Measurements from ENCODE around the gene WWTR1.

Gene WWTR1

DNA sequence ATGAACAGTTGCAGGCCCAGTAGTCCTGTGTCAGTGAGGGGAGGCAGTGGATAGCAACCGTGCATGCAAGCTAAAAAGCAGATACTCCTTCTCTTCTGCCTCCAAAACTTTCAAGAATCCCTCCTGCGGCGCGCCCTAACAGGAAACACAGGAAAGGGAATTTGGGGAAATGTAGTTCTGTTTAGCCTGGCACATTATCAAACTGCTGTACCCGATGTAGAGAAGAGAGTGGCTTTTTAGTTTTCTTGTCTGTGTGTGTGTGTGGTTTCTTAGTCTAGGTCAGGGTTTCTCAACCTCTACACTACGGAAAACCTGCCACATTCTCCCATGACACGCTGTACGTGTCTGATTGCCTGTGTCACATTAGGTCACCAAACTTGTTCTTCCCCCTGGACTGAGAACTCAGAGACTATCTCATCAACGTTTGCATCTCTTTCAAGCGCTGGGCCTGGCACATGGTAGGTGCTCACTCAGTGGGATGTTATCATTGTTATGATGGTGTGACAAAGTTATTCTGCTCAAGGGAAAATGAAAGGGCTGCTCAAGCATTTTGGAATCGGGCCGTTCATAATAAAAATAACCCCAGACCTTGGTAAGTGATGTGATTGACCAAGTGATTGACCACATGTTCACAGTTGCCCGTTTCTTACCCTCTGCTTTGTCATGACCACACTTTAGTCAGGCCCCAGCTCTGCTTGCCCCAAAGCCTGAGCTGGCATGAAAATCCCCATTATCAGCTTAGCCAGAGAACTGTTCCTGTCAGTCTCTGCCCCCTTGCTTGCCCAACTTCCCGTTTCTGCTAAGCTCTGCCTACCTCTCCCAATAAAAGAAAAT, 150.1 kb downstream of the WWTR1 start:
- Histone ChIP-seq H3K36me3 (ENCODE audit: insufficient read depth, low read length) (no peaks in the 10 kb centered on the region), H3K9me3 (ENCODE audit: insufficient read depth, low read depth, low read length) (no peaks in the 10 kb centered on the region), H3K4me1 (ENCODE audit: insufficient read depth, low read length) (no peaks in the 10 kb centered on the region), H3K27me3 (ENCODE audit: insufficient read depth, low read length) (no peaks in the 10 kb centered on the region), H3K4me3 (ENCODE audit: low read length) (no peak overlapping the region), H3K9ac (ENCODE audit: low read depth, low read length) (no peak overlapping the region), H3K27ac (ENCODE audit: low read depth, low read length) (no peak overlapping the region)
- 84% methylated on average over 14 of the region's 14 CpGs for WGBS

DNA sequence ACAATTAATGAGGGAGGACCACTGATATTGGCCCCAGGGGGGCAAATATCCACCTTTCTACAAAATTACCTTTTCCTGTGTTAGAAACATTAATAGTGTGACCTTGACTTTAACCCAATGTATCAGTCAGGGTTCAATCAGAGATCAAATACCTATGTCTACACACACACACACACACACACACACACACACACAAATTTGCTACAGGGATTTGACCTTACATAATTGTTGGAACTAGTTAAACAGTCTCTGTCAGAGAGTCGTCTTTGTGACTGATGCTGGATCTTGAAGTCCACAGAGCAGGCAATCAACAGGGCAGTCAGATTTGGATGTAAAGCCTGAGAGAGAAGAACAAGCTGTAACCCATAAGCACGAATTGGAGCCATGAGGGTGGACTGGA, 150.9 kb downstream of the WWTR1 start:
- H3K27ac ChIP-seq (ENCODE audit: low read depth, low read length): no peak overlapping the region

DNA sequence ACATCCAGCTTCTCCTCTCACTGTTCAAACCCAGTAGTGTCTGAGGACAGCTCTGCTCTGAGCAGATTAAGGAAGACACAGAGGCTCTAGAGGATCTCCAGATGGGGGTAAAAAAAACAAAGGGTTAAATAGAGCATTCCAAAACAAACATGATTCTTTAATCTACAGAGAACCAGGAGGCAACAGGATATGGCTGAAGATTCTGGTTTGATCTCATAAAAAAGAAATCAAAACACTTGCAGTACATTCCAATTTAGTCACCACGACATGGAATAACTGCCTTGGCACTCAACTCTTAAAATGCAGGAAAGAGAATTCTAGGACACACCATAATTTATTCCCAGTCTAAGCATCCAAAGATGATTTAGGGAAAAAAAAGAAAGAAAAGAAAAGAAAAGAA, 151.3 kb downstream of the WWTR1 start:
- H3K4me1 ChIP-seq (ENCODE audit: insufficient read depth, low read length): 0 out of 2 replicates have a peak, but pooled peaks cover 3% of the 10 kb centered on the region
- WGBS: 89% methylated on average over 1 of the region's 1 CpG

More for the DNA sequence above, 150.9 kb downstream of the WWTR1 start:
- no peaks in the 10 kb centered on the region for H3K9me3 ChIP-seq (ENCODE audit: insufficient read depth, low read depth, low read length)
- H3K9ac ChIP-seq (ENCODE audit: low read depth, low read length): no peak overlapping the region
- WGBS: 92% methylated on average over 2 of the region's 2 CpGs
- no peak overlapping the region for H3K4me3 ChIP-seq (ENCODE audit: low read length)
- H3K27me3 ChIP-seq (ENCODE audit: insufficient read depth, low read length): no peaks in the 10 kb centered on the region
- H3K36me3 ChIP-seq (ENCODE audit: insufficient read depth, low read length): no peaks in the 10 kb centered on the region
- 0 out of 2 replicates have a peak, but pooled peaks cover 3% of the 10 kb centered on the region for H3K4me1 ChIP-seq (ENCODE audit: insufficient read depth, low read length)

DNA sequence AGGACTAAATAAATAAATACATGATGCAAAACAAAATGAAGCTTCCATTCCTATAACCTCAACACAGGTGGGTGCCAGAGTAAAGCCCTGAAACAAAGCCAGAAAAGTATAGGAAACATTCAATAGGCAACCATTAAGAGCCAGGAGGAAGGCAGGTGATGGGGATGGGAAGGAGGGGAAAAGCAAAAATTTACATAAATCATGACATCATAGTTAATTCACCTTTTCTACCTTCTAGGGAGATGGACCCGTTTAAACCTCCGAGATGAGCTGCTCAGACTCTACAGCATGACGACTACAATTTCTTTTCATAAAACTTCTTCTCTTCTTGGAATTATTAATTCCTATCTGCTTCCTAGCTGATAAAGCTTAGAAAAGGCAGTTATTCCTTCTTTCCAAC, 155.4 kb downstream of the WWTR1 start:
- WGBS: 86% methylated on average over 3 of the region's 3 CpGs
- 0 out of 2 replicates have a peak, but pooled peaks cover 3% of the 10 kb centered on the region for H3K4me1 ChIP-seq (ENCODE audit: insufficient read depth, low read length)
- no peaks in the 10 kb centered on the region for H3K27me3 ChIP-seq (ENCODE audit: insufficient read depth, low read length)
- H3K4me3 ChIP-seq (ENCODE audit: low read length): no peak overlapping the region
- no peak overlapping the region for H3K27ac ChIP-seq (ENCODE audit: low read depth, low read length)
- H3K9me3 ChIP-seq (ENCODE audit: insufficient read depth, low read depth, low read length): no peaks in the 10 kb centered on the region
- H3K36me3 ChIP-seq (ENCODE audit: insufficient read depth, low read length): no peaks in the 10 kb centered on the region
- H3K9ac ChIP-seq (ENCODE audit: low read depth, low read length): no peak overlapping the region

More for the DNA sequence above, 151.3 kb downstream of the WWTR1 start:
- Histone ChIP-seq H3K27me3 (ENCODE audit: insufficient read depth, low read length) (no peaks in the 10 kb centered on the region), H3K36me3 (ENCODE audit: insufficient read depth, low read length) (no peaks in the 10 kb centered on the region), H3K4me3 (ENCODE audit: low read length) (no peak overlapping the region), H3K9me3 (ENCODE audit: insufficient read depth, low read depth, low read length) (no peaks in the 10 kb centered on the region), H3K27ac (ENCODE audit: low read depth, low read length) (no peak overlapping the region), H3K9ac (ENCODE audit: low read depth, low read length) (no peak overlapping the region)

DNA sequence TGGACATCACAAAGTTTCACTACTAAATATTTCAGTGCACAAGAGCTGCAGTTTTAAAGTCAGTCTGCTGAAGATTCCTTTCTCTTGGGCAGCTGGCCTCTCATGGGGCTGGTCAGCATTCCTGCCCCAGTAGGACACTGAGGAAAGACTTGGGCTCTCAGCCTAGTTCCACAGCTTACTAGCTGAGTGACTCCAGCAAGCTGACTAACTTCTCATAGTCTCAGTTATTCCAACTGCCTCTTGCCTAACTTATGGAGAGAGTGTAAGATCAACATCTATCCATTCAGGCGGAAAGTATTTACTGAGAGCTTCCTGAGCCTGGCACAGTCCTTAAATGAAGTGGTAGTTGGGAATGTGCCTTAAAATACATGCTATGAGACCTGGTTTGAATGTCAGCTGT, 156.3 kb downstream of the WWTR1 start:
- Histone ChIP-seq H3K9me3 (ENCODE audit: insufficient read depth, low read depth, low read length) (no peaks in the 10 kb centered on the region), H3K27me3 (ENCODE audit: insufficient read depth, low read length) (no peaks in the 10 kb centered on the region), H3K36me3 (ENCODE audit: insufficient read depth, low read length) (no peaks in the 10 kb centered on the region), H3K4me3 (ENCODE audit: low read length) (no peak overlapping the region), H3K4me1 (ENCODE audit: insufficient read depth, low read length) (0 out of 2 replicates have a peak, but pooled peaks cover 3% of the 10 kb centered on the region), H3K9ac (ENCODE audit: low read depth, low read length) (no peak overlapping the region), H3K27ac (ENCODE audit: low read depth, low read length) (no peak overlapping the region)
- 100% methylated on average over 1 of the region's 1 CpG for WGBS

DNA sequence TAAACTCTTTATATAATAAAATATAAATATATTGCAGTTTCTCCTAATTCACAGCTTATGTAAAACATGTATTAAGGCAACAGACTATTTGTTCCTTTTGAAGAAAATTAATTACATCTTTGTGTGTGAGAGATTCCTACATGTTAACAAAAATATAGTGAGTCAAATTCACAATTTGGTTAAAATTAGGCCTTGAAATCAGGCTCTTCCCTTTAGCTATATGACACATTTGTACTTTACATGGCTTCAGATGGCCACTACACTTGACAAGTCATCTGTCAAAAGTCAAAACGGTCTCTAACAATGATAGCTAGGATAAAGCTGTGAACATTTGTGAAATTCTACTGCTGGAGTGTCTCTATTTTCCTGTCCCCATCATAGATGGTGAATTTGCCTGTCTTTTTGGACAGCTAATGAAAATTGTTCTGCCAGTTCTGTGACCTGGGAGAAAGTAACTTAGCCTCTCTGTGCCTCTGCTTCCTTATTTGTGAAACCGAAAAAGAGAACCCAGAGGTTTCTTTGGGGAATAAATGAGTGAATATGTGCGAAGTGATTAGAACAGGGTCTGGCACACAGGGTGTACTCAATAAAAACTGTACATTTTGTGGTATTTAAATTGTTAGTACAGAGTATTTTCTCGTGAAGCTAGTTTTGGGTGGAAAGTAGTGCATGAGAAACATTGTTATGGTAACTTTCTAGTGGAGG, 159.7 kb downstream of the WWTR1 start:
- no peaks in the 10 kb centered on the region for H3K27me3 ChIP-seq (ENCODE audit: insufficient read depth, low read length)
- H3K36me3 ChIP-seq (ENCODE audit: insufficient read depth, low read length): no peaks in the 10 kb centered on the region
- 65% methylated on average over 4 of the region's 4 CpGs for WGBS
- H3K9ac ChIP-seq (ENCODE audit: low read depth, low read length): no peak overlapping the region
- no peak overlapping the region for H3K27ac ChIP-seq (ENCODE audit: low read depth, low read length)
- H3K4me1 ChIP-seq (ENCODE audit: insufficient read depth, low read length): 0 out of 2 replicates have a peak, but pooled peaks cover 3% of the 10 kb centered on the region
- H3K4me3 ChIP-seq (ENCODE audit: low read length): no peak overlapping the region
- H3K9me3 ChIP-seq (ENCODE audit: insufficient read depth, low read depth, low read length): no peaks in the 10 kb centered on the region

DNA sequence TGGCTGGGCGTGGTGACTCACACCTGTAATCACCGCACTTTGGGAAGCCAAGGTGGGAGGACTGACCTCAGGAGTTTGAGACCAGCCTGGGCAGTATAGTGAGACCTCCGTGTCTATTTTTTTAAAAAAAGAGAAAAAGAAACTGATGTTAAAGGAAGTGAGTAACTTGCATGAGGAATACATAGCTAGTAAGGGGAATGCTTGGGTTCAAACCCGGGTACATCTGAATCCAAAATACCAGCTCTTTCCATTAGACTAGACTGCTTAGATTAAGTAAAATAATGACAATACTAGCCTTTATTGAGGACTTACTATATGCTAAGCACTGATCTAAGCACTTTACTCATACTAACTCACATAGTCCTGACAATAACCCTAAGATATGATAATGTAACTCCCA, 160.9 kb downstream of the WWTR1 start:
- Histone ChIP-seq H3K9me3 (ENCODE audit: insufficient read depth, low read depth, low read length) (no peaks in the 10 kb centered on the region), H3K27me3 (ENCODE audit: insufficient read depth, low read length) (no peaks in the 10 kb centered on the region), H3K27ac (ENCODE audit: low read depth, low read length) (no peak overlapping the region), H3K9ac (ENCODE audit: low read depth, low read length) (no peak overlapping the region), H3K36me3 (ENCODE audit: insufficient read depth, low read length) (no peaks in the 10 kb centered on the region), H3K4me1 (ENCODE audit: insufficient read depth, low read length) (no peaks in the 10 kb centered on the region), H3K4me3 (ENCODE audit: low read length) (no peak overlapping the region)
- 94% methylated on average over 4 of the region's 4 CpGs for WGBS

DNA sequence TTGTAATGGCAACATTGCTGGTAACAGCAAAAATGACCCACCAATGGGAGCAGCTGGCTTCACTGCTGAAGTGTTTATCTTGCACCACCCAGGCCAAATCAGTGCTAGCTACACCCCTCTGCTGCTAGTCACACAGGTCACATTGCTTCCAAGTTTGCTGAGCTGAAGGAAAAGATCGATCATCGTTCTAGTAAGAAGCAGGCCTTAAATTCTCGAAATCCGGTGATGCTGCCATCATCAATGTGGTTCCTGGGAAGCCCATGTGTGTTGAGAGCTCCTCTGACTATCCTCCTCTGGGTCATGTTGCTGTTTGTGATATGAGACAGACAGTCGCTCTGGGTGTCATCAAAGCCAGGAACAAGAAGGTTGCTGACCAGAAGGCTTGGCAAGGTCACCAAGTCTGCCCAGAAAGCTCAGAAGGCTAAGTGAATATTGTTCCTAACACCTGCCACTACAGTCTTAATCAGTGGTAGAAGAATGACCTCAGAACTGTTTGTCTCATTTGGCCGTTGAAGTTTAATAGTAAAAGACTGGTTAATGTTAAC, 162.2 kb downstream of the WWTR1 start:
- no peak overlapping the region for H3K4me3 ChIP-seq (ENCODE audit: low read length)
- no peaks in the 10 kb centered on the region for H3K36me3 ChIP-seq (ENCODE audit: insufficient read depth, low read length)
- H3K4me1 ChIP-seq (ENCODE audit: insufficient read depth, low read length): no peaks in the 10 kb centered on the region
- H3K27ac ChIP-seq (ENCODE audit: low read depth, low read length): no peak overlapping the region
- no peak overlapping the region for H3K9ac ChIP-seq (ENCODE audit: low read depth, low read length)
- no peaks in the 10 kb centered on the region for H3K27me3 ChIP-seq (ENCODE audit: insufficient read depth, low read length)
- 92% methylated on average over 6 of the region's 6 CpGs for WGBS
- no peaks in the 10 kb centered on the region for H3K9me3 ChIP-seq (ENCODE audit: insufficient read depth, low read depth, low read length)

DNA sequence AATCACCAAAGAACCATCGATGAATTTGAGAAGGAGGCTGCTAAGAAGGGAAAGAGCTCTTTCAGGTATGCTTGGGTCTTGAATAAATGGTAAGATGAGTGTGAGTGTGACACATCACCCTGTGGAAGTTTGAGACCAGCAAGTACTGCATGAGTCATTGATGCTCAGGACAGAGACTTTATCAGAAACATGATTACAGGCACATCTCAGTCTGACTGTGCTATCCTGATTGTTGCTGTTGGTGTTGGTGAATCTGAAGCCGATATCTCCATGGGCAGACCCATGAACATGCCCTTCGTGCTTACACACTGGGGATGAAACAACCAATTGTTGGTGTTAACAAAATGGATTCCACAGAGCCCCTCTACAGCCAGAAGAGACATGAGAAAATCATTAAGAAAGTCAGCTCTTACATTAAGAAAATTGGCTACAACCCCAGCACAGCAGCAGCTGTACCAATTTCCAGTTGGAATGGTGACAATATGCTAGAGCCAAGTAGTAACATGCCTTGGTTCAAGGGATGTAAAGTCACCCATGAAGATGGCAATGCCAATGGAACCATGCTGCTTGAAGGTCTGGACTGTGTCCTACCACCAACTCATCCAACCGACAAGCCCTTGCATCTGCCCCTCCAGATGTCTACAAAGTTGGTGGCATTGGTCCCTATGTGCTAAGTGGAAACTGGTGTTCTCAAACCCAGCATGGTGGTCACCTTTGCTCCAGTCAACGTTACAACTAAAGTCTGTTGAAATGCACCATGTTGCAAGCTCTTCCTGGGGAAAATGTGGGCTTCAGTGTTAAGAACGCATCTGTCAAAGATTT, 162.9 kb downstream of the WWTR1 start:
- H3K27ac ChIP-seq (ENCODE audit: low read depth, low read length): no peak overlapping the region
- 93% methylated on average over 6 of the region's 6 CpGs for WGBS
- H3K9me3 ChIP-seq (ENCODE audit: insufficient read depth, low read depth, low read length): no peaks in the 10 kb centered on the region
- H3K4me3 ChIP-seq (ENCODE audit: low read length): no peak overlapping the region
- no peaks in the 10 kb centered on the region for H3K36me3 ChIP-seq (ENCODE audit: insufficient read depth, low read length)
- no peak overlapping the region for H3K9ac ChIP-seq (ENCODE audit: low read depth, low read length)
- no peaks in the 10 kb centered on the region for H3K4me1 ChIP-seq (ENCODE audit: insufficient read depth, low read length)
- H3K27me3 ChIP-seq (ENCODE audit: insufficient read depth, low read length): no peaks in the 10 kb centered on the region

DNA sequence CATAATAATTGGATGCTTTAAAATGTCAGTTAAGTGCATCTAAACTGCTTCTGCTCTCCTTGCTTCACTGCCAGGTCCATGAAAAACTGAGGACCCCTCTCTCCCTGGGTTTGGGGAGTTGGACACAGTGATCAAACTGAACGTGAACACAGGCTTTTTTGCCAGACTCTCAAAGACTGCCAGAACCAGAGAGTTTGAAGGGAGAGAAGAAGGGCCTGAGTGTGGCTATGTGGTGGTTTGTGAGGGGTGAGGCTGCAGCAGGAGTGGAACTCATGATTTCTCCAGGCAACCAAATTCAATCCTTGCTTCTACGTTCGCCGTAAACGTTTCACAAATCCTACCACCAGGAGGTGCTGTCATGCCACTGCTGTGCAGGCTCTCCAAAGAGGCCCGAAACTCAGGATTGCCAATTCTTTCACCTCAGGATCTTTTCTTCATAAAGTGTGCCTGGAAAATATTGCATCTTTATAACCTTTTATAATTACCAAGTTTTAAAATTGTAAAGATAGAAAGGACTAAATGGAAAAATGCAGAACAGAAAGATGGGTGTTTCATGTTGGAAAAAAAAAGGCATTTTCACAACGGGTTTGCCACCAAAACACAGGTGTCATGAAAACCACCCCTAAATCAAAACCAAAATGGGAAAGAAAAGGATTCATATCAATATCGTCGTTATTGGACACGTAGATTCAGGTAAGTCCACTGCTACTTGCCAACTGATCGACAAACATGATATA, 163.6 kb downstream of the WWTR1 start:
- Histone ChIP-seq H3K4me3 (ENCODE audit: low read length) (no peak overlapping the region), H3K36me3 (ENCODE audit: insufficient read depth, low read length) (no peaks in the 10 kb centered on the region), H3K9me3 (ENCODE audit: insufficient read depth, low read depth, low read length) (no peaks in the 10 kb centered on the region), H3K27me3 (ENCODE audit: insufficient read depth, low read length) (no peaks in the 10 kb centered on the region), H3K4me1 (ENCODE audit: insufficient read depth, low read length) (no peaks in the 10 kb centered on the region), H3K27ac (ENCODE audit: low read depth, low read length) (no peak overlapping the region), H3K9ac (ENCODE audit: low read depth, low read length) (no peak overlapping the region)
- WGBS: 43% methylated on average over 11 of the region's 11 CpGs

Data from HUES64 (cell line).